IMR-90 (cell line): ENCODE data around the gene PCDHB1. TPM values are rescaled to one million over a fixed set of nuclear protein-coding genes. Genes with fewer than 3 reads are reported as not detected.

Source experiments
- ATAC-seq: fragments of 200-7000 bp; cut with Tn5 transposase; 2 replicates; pipeline ENCODE4 v1.9.1; 2020; ENCODE audit warnings: low read depth, mild to moderate bottlenecking, moderate library complexity
- BruUV-seq: library from RNA; stranded (reverse); fragments of 400-500 nt; replicated peaks from 2 replicates; lab custom pipeline; 2021; lab: Mats Ljungman, UMichigan
- CTCF ChIA-PET: fragments of 300-600 bp; formaldehyde crosslinking; extraction: SDS; loops from one replicate; lab custom pipeline; 2021; ENCODE audit warnings: antibody characterized with exemption; lab: Yijun Ruan, JAX
- POLR2A ChIA-PET: fragments of 300-600 bp; sonication (Branson Sonifier 250); formaldehyde crosslinking; loops from one replicate; lab custom pipeline; 2022; ENCODE audit warnings: antibody characterized with exemption; ENCODE audit not compliant: unreplicated experiment; lab: Charles Lee
- DNase-seq: peaks from one replicate; pipeline ENCODE4 v3.0.0; 2013
- H2AFZ ChIP-seq: replicated peaks from 2 replicates; pipeline ENCODE3; 2013; ENCODE audit warnings: low read length, mild to moderate bottlenecking; ENCODE audit not compliant: poor library complexity
- H2AK5ac ChIP-seq: 2 replicates; pipeline ENCODE4 v1.6.1; 2013; ENCODE audit warnings: low read depth, low read length, inconsistent platforms
- H2AK9ac ChIP-seq: replicated peaks from 2 replicates; pipeline ENCODE3; 2013; ENCODE audit warnings: mild to moderate bottlenecking, low read depth, low read length, moderate library complexity; ENCODE audit not compliant: poor library complexity
- H2BK120ac ChIP-seq: 2 replicates; pipeline ENCODE4 v1.6.1; 2013; ENCODE audit warnings: low read depth, low read length, inconsistent platforms
- H2BK15ac ChIP-seq: 3 replicates; pipeline ENCODE4 v1.6.1; 2013; ENCODE audit warnings: low read depth, low read length, inconsistent platforms
- H2BK20ac ChIP-seq: 2 replicates; pipeline ENCODE4 v1.6.1; 2013; ENCODE audit warnings: low read depth, mild to moderate bottlenecking, inconsistent platforms, low read length, moderate library complexity
- H2BK5ac ChIP-seq: 2 replicates; pipeline ENCODE4 v1.6.1; 2013; ENCODE audit warnings: mild to moderate bottlenecking, low read depth, low read length, inconsistent platforms; ENCODE audit not compliant: poor library complexity, severe bottlenecking
- H3K14ac ChIP-seq: replicated peaks from 2 replicates; pipeline ENCODE4 v1.6.1; 2013; ENCODE audit warnings: low read depth, low read length, inconsistent platforms
- H3K18ac ChIP-seq: 2 replicates; pipeline ENCODE4 v1.6.1; 2013; ENCODE audit warnings: low read depth, low read length, control low read depth
- H3K23ac ChIP-seq: 2 replicates; pipeline ENCODE4 v1.6.1; 2013; ENCODE audit warnings: low read depth, low read length, inconsistent platforms
- H3K27ac ChIP-seq: 2 replicates; pipeline ENCODE4 v1.5.1; 2013; ENCODE audit warnings: mild to moderate bottlenecking, control low read depth, low read length; ENCODE audit not compliant: insufficient read depth
- H3K27me3 ChIP-seq: 2 replicates; pipeline ENCODE4 v1.6.1; 2013; ENCODE audit warnings: low read length; ENCODE audit not compliant: control insufficient read depth, insufficient read depth
- H3K36me3 ChIP-seq: 2 replicates; pipeline ENCODE4 v1.6.1; 2013; ENCODE audit warnings: low read length, mixed read lengths; ENCODE audit not compliant: control insufficient read depth, insufficient read depth
- H3K4ac ChIP-seq: 2 replicates; pipeline ENCODE4 v1.6.1; 2013; ENCODE audit warnings: low read depth, low read length, inconsistent platforms
- H3K4me1 ChIP-seq: 2 replicates; pipeline ENCODE4 v1.6.1; 2013; ENCODE audit warnings: low read length, mixed read lengths; ENCODE audit not compliant: control insufficient read depth, insufficient read depth
- H3K4me2 ChIP-seq: 2 replicates; pipeline ENCODE4 v1.6.1; 2013; ENCODE audit warnings: low read depth, mild to moderate bottlenecking, control low read depth, low read length, moderate library complexity
- H3K4me3 ChIP-seq: 2 replicates; pipeline ENCODE4 v1.5.1; 2013; ENCODE audit warnings: low read depth, mild to moderate bottlenecking, control low read depth, low read length, moderate library complexity; ENCODE audit not compliant: insufficient read depth
- H3K56ac ChIP-seq: 2 replicates; pipeline ENCODE4 v1.6.1; 2013; ENCODE audit warnings: low read length, inconsistent platforms; ENCODE audit not compliant: insufficient read depth; ENCODE audit errors: extremely low read depth
- H3K79me1 ChIP-seq, 2 experiments: 2 replicates each; pipeline ENCODE4 v1.6.1; 2013; ENCODE audit warnings: low read length in 2 of 2, inconsistent platforms in 1 of 2, low read depth in 1 of 2
- H3K9ac ChIP-seq: 2 replicates; pipeline ENCODE4 v1.6.1; 2013; ENCODE audit warnings: low read depth, low read length, control low read depth
- H3K9me1 ChIP-seq: 2 replicates; pipeline ENCODE4 v1.6.1; 2013; ENCODE audit warnings: low read length, inconsistent platforms; ENCODE audit not compliant: insufficient read depth
- H3K9me3 ChIP-seq: 2 replicates; pipeline ENCODE4 v1.6.1; 2013; ENCODE audit warnings: low read length; ENCODE audit not compliant: control insufficient read depth, insufficient read depth
- H4K20me1 ChIP-seq: 2 replicates; pipeline ENCODE4 v1.6.1; 2013; ENCODE audit warnings: low read length, inconsistent platforms; ENCODE audit not compliant: insufficient read depth
- H4K5ac ChIP-seq: 2 replicates; pipeline ENCODE4 v1.6.1; 2013; ENCODE audit warnings: mild to moderate bottlenecking, low read depth, low read length, control low read depth
- H4K8ac ChIP-seq, 2 experiments: 2 replicates each; pipeline ENCODE4 v1.6.1; 2013; ENCODE audit warnings: low read depth in 2 of 2, low read length in 2 of 2, control low read depth in 1 of 2, inconsistent platforms in 1 of 2
- H4K91ac ChIP-seq: 2 replicates; pipeline ENCODE4 v1.6.1; 2013; ENCODE audit warnings: low read depth, low read length, inconsistent platforms; ENCODE audit not compliant: insufficient read depth
- BHLHE40 ChIP-seq: fragments of 150-350 bp; IDR thresholded peaks from 2 replicates; pipeline ENCODE4 v1.6.1; 2016; ENCODE audit warnings: mild to moderate bottlenecking, low read depth, low read length
- MAFK ChIP-seq: IDR thresholded peaks from 2 replicates; pipeline ENCODE4 v1.6.1; 2012; ENCODE audit warnings: low read depth, low read length, improper control_type of control experiment
- MXI1 ChIP-seq: IDR thresholded peaks from 2 replicates; pipeline ENCODE4 v1.6.1; 2012; ENCODE audit warnings: low read depth, mild to moderate bottlenecking, low read length, moderate library complexity, borderline replicate concordance
- NFE2L2 ChIP-seq: fragments of 150-350 bp; IDR thresholded peaks from 2 replicates; pipeline ENCODE4 v1.6.1; 2016; ENCODE audit warnings: low read depth, mild to moderate bottlenecking, low read length
- RCOR1 ChIP-seq: IDR thresholded peaks from 2 replicates; pipeline ENCODE4 v1.6.1; 2012; ENCODE audit warnings: mild to moderate bottlenecking, low read length, improper control_type of control experiment; ENCODE audit not compliant: insufficient replicate concordance
- RFX5 ChIP-seq: IDR thresholded peaks from 2 replicates; pipeline ENCODE4 v1.8.0; 2012; ENCODE audit warnings: low read depth, mild to moderate bottlenecking, low read length, moderate library complexity
- SMC3 ChIP-seq: fragments of 150-350 bp; IDR thresholded peaks from 2 replicates; pipeline ENCODE4 v1.6.1; 2016; ENCODE audit warnings: low read depth, mild to moderate bottlenecking, antibody characterized with exemption, low read length, moderate library complexity
- WGBS, 2 experiments: methylation state at CpG; one replicate each; pipeline versions ENCODE4 v1.1.5 to v1.1.7; 2013; ENCODE audit warnings: missing lambda C conversion rate in 2 of 2; ENCODE audit not compliant: insufficient read length in 1 of 2; ENCODE audit errors: extremely low coverage in 2 of 2; 5-methylcytosine and 5-hydroxymethylcytosine counted together
- dilution Hi-C: fragments of 300-500 bp; cut with HindIII; formaldehyde crosslinking; loops from one replicate; pipeline ENCODE4 v1.14.3; 2018; ENCODE audit warnings: low sequenced_read_pairs; ENCODE audit not compliant: unreplicated experiment
- in situ Hi-C: fragments of 300-500 bp; cut with MboI; formaldehyde crosslinking; loops from 3 replicates; pipeline ENCODE4 v1.14.3; 2019; ENCODE audit warnings: low sequenced_read_pairs, inconsistent platforms, mixed read lengths
- intact Hi-C: fragments of 100-400 bp; cut with micrococcal nuclease; formaldehyde crosslinking; loops from 2 replicates; pipeline ENCODE4 v1.10.0; 2022
- polyA plus RNA-seq, 3 experiments: library from polyadenylated mRNA; depleted of rRNA; stranded (reverse); fragments of >200 nt; gene quantifications; 2 replicates each; pipeline ENCODE4 v1.2.3, GENCODE V29; 2012; ENCODE audit warnings: low replicate concordance in 1 of 3
- total RNA-seq: library from RNA; depleted of rRNA; stranded (reverse); fragments of >200 nt; gene quantifications from 2 replicates; pipeline ENCODE4 v1.2.3, GENCODE V29; 2012

Gene PCDHB1
- total and polyA plus RNA-seq, 2 of the 4 experiments (the other 2 are of a cell fraction), result not detected

- H4K91ac ChIP-seq, result no peak overlapping the region
- WGBS, 2 experiments, result no CpG with 5 or more reads among the region's 15 CpGs
- H3K79me1 ChIP-seq, result no peaks in the 10 kb centered on the region
- no peak overlapping the region for H3K27ac ChIP-seq
- CTCF ChIA-PET, result no interaction called here
- no peak overlapping the region for H3K14ac ChIP-seq
- H4K5ac ChIP-seq, result no peak overlapping the region
- in situ Hi-C loops, result no loop called here
- no peak overlapping the region for H2AFZ ChIP-seq
- H3K4ac ChIP-seq, result no peak overlapping the region
- peaks cover 7% of the 10 kb centered on the region; the same call in 1 of the 2 replicates for H3K9me3 ChIP-seq
- no peak overlapping the region for H2BK20ac ChIP-seq
- ATAC-seq, result no peak
- dilution Hi-C loops, result no loop called here
- no peak for TF ChIP-seq SMC3
- TF ChIP-seq MXI1, result no peak
- no peak for TF ChIP-seq RFX5
- TF ChIP-seq NFE2L2, result no peak
- TF ChIP-seq RCOR1, result no peak
- no peak for TF ChIP-seq MAFK
- no peak for TF ChIP-seq BHLHE40
- H2BK5ac ChIP-seq, result no peak overlapping the region
- no peak overlapping the region for H3K23ac ChIP-seq
- intact Hi-C loops, result no loop called here
- H3K9ac ChIP-seq, result no peak overlapping the region
- no peak overlapping the region for H2BK15ac ChIP-seq
- H4K8ac ChIP-seq, result no peak overlapping the region
- no peak overlapping the region for H3K4me2 ChIP-seq
- no peak overlapping the region for H2BK120ac ChIP-seq
- POLR2A ChIA-PET, result no interaction called here
- no peak overlapping the region for H3K4me3 ChIP-seq
- no peak overlapping the region for H2AK5ac ChIP-seq
- H3K36me3 ChIP-seq, result no peaks in the 10 kb centered on the region
- no peak overlapping the region for H2AK9ac ChIP-seq
- H3K18ac ChIP-seq, result no peak overlapping the region
- no peaks in the 10 kb centered on the region for H3K4me1 ChIP-seq
- no TSS peak for BruUV-seq
- H3K56ac ChIP-seq, result no peak overlapping the region
- no peaks in the 10 kb centered on the region for H4K20me1 ChIP-seq
- H3K9me1 ChIP-seq, result no peaks in the 10 kb centered on the region
- no peaks in the 10 kb centered on the region for H3K27me3 ChIP-seq
- no peak for DNase-seq
Observed at GRCh38 chr5:141031006-141031405, 20.2 kb upstream of the PCDHB1 start.
